Peyer's patch (tissue), 4 donors: Measurements from ENCODE around the gene TDRD6.

ENCODE experiments used
- CTCF ChIP-seq, 6 experiments: fragments of 450-650 bp in 4 of 6; fragments of 200-600 bp in 2 of 6; sonication (generic) in 1 of 6; IDR thresholded peaks; one replicate each; pipeline ENCODE4 v1.5.1; 2017 to 2019; ENCODE audit warnings: antibody characterized with exemption in 6 of 6, mild to moderate bottlenecking in 3 of 6, moderate library complexity in 1 of 6
- POLR2A ChIP-seq, 2 donors: fragments of 450-650 bp; IDR thresholded peaks; one replicate each; pipeline ENCODE4 v1.5.1; 2017; ENCODE audit warnings: antibody characterized with exemption in 2 of 2, mild to moderate bottlenecking in 2 of 2, moderate library complexity in 2 of 2

GRCh38 chr6:46741482-46741881 lies 53.8 kb downstream of the TDRD6 start:
- TF ChIP-seq POLR2A (IDR thresholded peaks at IDR 0.05) (no peak), CTCF (IDR thresholded peaks at IDR 0.05) (no peak)
